Liver (tissue), 9 donors: ENCODE results near the gene PFKFB4. TPM values are rescaled to one million over a fixed set of nuclear protein-coding genes. Genes with fewer than 3 reads are reported as not detected.

ENCODE experiments used
- DNase-seq: peaks from one replicate; pipeline ENCODE4 v3.0.0-alpha.2; 2017; ENCODE audit warnings: low spot score
- H3K27ac ChIP-seq, 2 donors: one replicate each; pipeline ENCODE4 v1.7.0; 2013; ENCODE audit warnings: inconsistent platforms in 2 of 2, low read length in 2 of 2, control low read depth in 1 of 2, low read depth in 1 of 2, mild to moderate bottlenecking in 1 of 2
- H3K27me3 ChIP-seq, 4 donors: one replicate each; pipeline versions ENCODE4 v1.6.1 to v1.7.0; 2013; ENCODE audit warnings: low read length in 3 of 4, inconsistent platforms in 1 of 4, mild to moderate bottlenecking in 1 of 4, moderate library complexity in 1 of 4; ENCODE audit not compliant: control insufficient read depth in 4 of 4, insufficient read depth in 4 of 4
- H3K36me3 ChIP-seq, 4 donors: one replicate each; pipeline versions ENCODE4 v1.6.1 to v1.7.0; 2013; ENCODE audit warnings: low read length in 3 of 4, mild to moderate bottlenecking in 3 of 4, low read depth in 1 of 4, moderate library complexity in 1 of 4; ENCODE audit not compliant: control insufficient read depth in 4 of 4, insufficient read depth in 3 of 4
- H3K4me1 ChIP-seq, 4 donors: one replicate each; pipeline versions ENCODE4 v1.6.1 to v1.7.0; 2013; ENCODE audit warnings: low read length in 3 of 4, mild to moderate bottlenecking in 3 of 4, moderate library complexity in 1 of 4; ENCODE audit not compliant: control insufficient read depth in 4 of 4, insufficient read depth in 4 of 4
- H3K4me3 ChIP-seq, 3 donors: one replicate each; pipeline versions ENCODE4 v1.6.1 to v1.7.0; 2013; ENCODE audit warnings: low read length in 3 of 3, control low read depth in 1 of 3, low read depth in 1 of 3, mild to moderate bottlenecking in 1 of 3
- H3K9ac ChIP-seq, 2 donors: one replicate each; pipeline ENCODE4 v1.7.0; 2013; ENCODE audit warnings: low read length in 2 of 2, mild to moderate bottlenecking in 2 of 2, moderate library complexity in 2 of 2, control low read depth in 1 of 2, low read depth in 1 of 2
- H3K9me3 ChIP-seq, 4 donors: one replicate each; pipeline versions ENCODE4 v1.6.1 to v1.7.0; 2013; ENCODE audit warnings: low read length in 3 of 4; ENCODE audit not compliant: control insufficient read depth in 4 of 4
- EGR1 ChIP-seq, 2 donors: IDR thresholded peaks; 2 replicates each; pipeline ENCODE4 v1.6.1; 2016 to 2018; ENCODE audit warnings: antibody characterized with exemption in 2 of 2, low read depth in 2 of 2
- FOXA1 ChIP-seq: IDR thresholded peaks from 2 replicates; pipeline ENCODE4 v1.6.1; 2016; ENCODE audit warnings: antibody characterized with exemption
- GABPA ChIP-seq, 2 donors: IDR thresholded peaks in 1 of 2; conservative IDR thresholded peaks in 1 of 2; 2 replicates each; pipeline ENCODE4 v1.6.1; 2016; ENCODE audit warnings: antibody characterized with exemption in 2 of 2, mild to moderate bottlenecking in 1 of 2, moderate library complexity in 1 of 2
- HNF4A ChIP-seq, 2 donors: conservative IDR thresholded peaks; 2 replicates each; pipeline ENCODE4 v1.6.1; 2016; ENCODE audit warnings: antibody characterized with exemption in 2 of 2, mild to moderate bottlenecking in 2 of 2
- HNF4G ChIP-seq: IDR thresholded peaks from 2 replicates; pipeline ENCODE4 v1.6.1; 2016; ENCODE audit warnings: antibody characterized with exemption
- JUND ChIP-seq, 2 donors: IDR thresholded peaks; 2 replicates each; pipeline ENCODE4 v1.6.1; 2016; ENCODE audit warnings: antibody characterized with exemption in 2 of 2
- RAD21 ChIP-seq, 2 donors: IDR thresholded peaks; 2 replicates each; pipeline ENCODE4 v1.6.1; 2016; ENCODE audit warnings: antibody characterized with exemption in 2 of 2, mild to moderate bottlenecking in 2 of 2
- RXRA ChIP-seq, 2 donors: IDR thresholded peaks; 2 replicates each; pipeline ENCODE4 v1.6.1; 2017 to 2018; ENCODE audit warnings: antibody characterized with exemption in 2 of 2, mild to moderate bottlenecking in 1 of 2
- TAF1 ChIP-seq: conservative IDR thresholded peaks from 2 replicates; pipeline ENCODE4 v1.6.1; 2016; ENCODE audit warnings: antibody characterized with exemption, mild to moderate bottlenecking
- YY1 ChIP-seq: IDR thresholded peaks from 2 replicates; pipeline ENCODE4 v1.6.1; 2016; ENCODE audit warnings: antibody characterized with exemption, mild to moderate bottlenecking
- WGBS: extraction: QIAGEN DNeasy Blood & Tissue Kit; methylation state at CpG from one replicate; pipeline ENCODE4 v1.1.7; 2013; 5-methylcytosine and 5-hydroxymethylcytosine counted together
- polyA plus RNA-seq, 2 donors: library from polyadenylated mRNA; stranded (reverse) in 1 of 2; unstranded in 1 of 2; fragments of 200-250 nt in 1 of 2; fragments of >200 nt in 1 of 2; fragmentation: Nextera tagmentation in 1 of 2; extraction: Ambion mirVana in 1 of 2; gene quantifications; one replicate each; pipeline versions ENCODE4 v1.2.1 to v1.2.3, GENCODE V29; 2013 to 2015
- total RNA-seq, 2 donors: library from RNA; depleted of rRNA; stranded (reverse); fragments of >200 nt; gene quantifications; one replicate each; pipeline ENCODE4 v1.2.3, GENCODE V29; 2014
- TF ChIP-seq, protein P1 (sequence below): fragments of 150-350 bp; IDR thresholded peaks from 2 replicates; pipeline ENCODE4 v1.5.1; 2017; ENCODE audit warnings: improper control_type of control experiment, low read depth, low read length; ENCODE audit not compliant: missing input control
- TF ChIP-seq, protein P2 (sequence below): IDR thresholded peaks from 2 replicates; pipeline ENCODE4 v1.6.1; 2016; ENCODE audit warnings: antibody characterized with exemption
- TF ChIP-seq, protein P3 (sequence below): IDR thresholded peaks from 2 replicates; pipeline ENCODE4 v1.6.1; 2016; ENCODE audit warnings: antibody characterized with exemption
- TF ChIP-seq, protein P4 (sequence below): IDR thresholded peaks from 2 replicates; pipeline ENCODE4 v1.6.1; 2016; ENCODE audit warnings: antibody characterized with exemption, mild to moderate bottlenecking
- TF ChIP-seq, protein P5 (sequence below): IDR thresholded peaks from 2 replicates; pipeline ENCODE4 v1.6.1; 2016; ENCODE audit warnings: antibody characterized with exemption
- donor health status: healthy.
- donor health status: healthy.
- donor health status: healthy.
- donor health status: healthy.
- donor health status: healthy.

PFKFB4 gene
- total and polyA plus RNA-seq, 4 donors, result 0.46 to 5.3 (median 1.7) TPM

DNA sequence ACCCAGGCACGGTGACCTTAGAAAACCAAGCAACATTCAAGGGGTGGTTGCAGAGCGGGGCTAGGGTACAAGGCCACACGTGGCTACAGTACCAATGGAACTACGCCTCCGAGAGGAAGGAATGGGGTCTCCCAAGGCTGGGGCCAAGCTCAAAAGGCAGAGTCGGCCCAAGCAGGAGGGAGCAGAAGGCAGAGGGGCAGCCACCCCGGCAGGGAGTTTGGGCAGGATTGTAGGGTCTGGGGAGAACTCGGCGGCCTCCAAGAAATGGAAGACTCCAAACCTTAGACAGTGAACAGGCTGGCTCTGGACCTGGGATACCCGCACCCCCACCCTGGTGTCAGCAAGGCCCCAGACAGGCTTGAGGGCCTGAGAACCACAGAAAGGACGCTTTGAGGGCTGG lies 81.4 kb downstream of the PFKFB4 start:
- H3K4me3 ChIP-seq, result no peak overlapping the region
- no peaks in the 10 kb centered on the region for H3K27me3 ChIP-seq
- H3K9ac ChIP-seq, result no peak overlapping the region
- TF ChIP-seq EGR1 (IDR thresholded peaks at IDR 0.05; ENCODE audit: low read depth in 2 of 2) (no peak), YY1 (no peak), TAF1 (no peak), HNF4G (no peak), FOXA1 (no peak), HNF4A (conservative IDR thresholded peaks at IDR 0.05) (no peak), RXRA (IDR thresholded peaks at IDR 0.05) (no peak), RAD21 (IDR thresholded peaks at IDR 0.05) (no peak), GABPA (IDR thresholded peaks at IDR 0.05 in 1 of 2, conservative IDR thresholded peaks at IDR 0.05 in 1 of 2) (no peak)
- TF ChIP-seq, protein P1, sequence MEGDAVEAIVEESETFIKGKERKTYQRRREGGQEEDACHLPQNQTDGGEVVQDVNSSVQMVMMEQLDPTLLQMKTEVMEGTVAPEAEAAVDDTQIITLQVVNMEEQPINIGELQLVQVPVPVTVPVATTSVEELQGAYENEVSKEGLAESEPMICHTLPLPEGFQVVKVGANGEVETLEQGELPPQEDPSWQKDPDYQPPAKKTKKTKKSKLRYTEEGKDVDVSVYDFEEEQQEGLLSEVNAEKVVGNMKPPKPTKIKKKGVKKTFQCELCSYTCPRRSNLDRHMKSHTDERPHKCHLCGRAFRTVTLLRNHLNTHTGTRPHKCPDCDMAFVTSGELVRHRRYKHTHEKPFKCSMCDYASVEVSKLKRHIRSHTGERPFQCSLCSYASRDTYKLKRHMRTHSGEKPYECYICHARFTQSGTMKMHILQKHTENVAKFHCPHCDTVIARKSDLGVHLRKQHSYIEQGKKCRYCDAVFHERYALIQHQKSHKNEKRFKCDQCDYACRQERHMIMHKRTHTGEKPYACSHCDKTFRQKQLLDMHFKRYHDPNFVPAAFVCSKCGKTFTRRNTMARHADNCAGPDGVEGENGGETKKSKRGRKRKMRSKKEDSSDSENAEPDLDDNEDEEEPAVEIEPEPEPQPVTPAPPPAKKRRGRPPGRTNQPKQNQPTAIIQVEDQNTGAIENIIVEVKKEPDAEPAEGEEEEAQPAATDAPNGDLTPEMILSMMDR, result no peak
- TF ChIP-seq, protein P2, sequence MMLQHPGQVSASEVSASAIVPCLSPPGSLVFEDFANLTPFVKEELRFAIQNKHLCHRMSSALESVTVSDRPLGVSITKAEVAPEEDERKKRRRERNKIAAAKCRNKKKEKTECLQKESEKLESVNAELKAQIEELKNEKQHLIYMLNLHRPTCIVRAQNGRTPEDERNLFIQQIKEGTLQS, result no peak
- TF ChIP-seq, protein P3, sequence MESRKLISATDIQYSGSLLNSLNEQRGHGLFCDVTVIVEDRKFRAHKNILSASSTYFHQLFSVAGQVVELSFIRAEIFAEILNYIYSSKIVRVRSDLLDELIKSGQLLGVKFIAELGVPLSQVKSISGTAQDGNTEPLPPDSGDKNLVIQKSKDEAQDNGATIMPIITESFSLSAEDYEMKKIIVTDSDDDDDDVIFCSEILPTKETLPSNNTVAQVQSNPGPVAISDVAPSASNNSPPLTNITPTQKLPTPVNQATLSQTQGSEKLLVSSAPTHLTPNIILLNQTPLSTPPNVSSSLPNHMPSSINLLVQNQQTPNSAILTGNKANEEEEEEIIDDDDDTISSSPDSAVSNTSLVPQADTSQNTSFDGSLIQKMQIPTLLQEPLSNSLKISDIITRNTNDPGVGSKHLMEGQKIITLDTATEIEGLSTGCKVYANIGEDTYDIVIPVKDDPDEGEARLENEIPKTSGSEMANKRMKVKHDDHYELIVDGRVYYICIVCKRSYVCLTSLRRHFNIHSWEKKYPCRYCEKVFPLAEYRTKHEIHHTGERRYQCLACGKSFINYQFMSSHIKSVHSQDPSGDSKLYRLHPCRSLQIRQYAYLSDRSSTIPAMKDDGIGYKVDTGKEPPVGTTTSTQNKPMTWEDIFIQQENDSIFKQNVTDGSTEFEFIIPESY, result no peak
- TF ChIP-seq, protein P4, sequence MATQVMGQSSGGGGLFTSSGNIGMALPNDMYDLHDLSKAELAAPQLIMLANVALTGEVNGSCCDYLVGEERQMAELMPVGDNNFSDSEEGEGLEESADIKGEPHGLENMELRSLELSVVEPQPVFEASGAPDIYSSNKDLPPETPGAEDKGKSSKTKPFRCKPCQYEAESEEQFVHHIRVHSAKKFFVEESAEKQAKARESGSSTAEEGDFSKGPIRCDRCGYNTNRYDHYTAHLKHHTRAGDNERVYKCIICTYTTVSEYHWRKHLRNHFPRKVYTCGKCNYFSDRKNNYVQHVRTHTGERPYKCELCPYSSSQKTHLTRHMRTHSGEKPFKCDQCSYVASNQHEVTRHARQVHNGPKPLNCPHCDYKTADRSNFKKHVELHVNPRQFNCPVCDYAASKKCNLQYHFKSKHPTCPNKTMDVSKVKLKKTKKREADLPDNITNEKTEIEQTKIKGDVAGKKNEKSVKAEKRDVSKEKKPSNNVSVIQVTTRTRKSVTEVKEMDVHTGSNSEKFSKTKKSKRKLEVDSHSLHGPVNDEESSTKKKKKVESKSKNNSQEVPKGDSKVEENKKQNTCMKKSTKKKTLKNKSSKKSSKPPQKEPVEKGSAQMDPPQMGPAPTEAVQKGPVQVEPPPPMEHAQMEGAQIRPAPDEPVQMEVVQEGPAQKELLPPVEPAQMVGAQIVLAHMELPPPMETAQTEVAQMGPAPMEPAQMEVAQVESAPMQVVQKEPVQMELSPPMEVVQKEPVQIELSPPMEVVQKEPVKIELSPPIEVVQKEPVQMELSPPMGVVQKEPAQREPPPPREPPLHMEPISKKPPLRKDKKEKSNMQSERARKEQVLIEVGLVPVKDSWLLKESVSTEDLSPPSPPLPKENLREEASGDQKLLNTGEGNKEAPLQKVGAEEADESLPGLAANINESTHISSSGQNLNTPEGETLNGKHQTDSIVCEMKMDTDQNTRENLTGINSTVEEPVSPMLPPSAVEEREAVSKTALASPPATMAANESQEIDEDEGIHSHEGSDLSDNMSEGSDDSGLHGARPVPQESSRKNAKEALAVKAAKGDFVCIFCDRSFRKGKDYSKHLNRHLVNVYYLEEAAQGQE, result no peak
- no peak for DNase-seq
- WGBS, result 93% methylated on average over 11 of the region's 11 CpGs
- H3K9me3 ChIP-seq, result no peaks in the 10 kb centered on the region
- H3K4me1 ChIP-seq, result peaks cover 9 to 21% (median 17%) of the 10 kb centered on the region in 4 donors
- H3K27ac ChIP-seq, result no peak overlapping the region
- no peaks in the 10 kb centered on the region for H3K36me3 ChIP-seq

DNA sequence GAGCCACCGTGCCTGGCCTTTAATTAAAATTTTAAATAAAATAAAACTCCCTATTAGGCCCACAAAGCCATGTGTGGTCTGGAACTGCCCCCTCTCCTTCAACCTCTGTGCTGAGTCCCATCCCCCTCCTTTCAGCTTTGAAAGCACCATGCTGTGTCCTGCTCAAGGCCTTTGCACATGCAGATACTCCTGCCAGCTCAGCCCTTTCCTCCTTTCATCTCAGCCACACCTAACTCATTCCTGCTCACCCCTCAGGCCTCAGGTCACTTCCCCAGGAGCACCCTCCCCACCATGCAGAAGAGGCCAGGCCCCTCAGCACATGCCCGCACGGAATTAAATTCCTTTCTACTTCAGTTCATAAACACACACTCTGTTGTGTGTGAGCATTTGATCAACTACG lies 82.0 kb downstream of the PFKFB4 start:
- Histone ChIP-seq H3K36me3 (no peaks in the 10 kb centered on the region), H3K4me3 (no peak overlapping the region), H3K27me3 (no peaks in the 10 kb centered on the region), H3K4me1 (peaks cover 11 to 27% (median 22%) of the 10 kb centered on the region in 4 donors), H3K9ac (no peak overlapping the region), H3K27ac (no peak overlapping the region), H3K9me3 (no peaks in the 10 kb centered on the region)
- DNase-seq, result no peak
- 88% methylated on average over 4 of the region's 4 CpGs for WGBS
- TF ChIP-seq, protein P1, result no peak
- TF ChIP-seq JUND (IDR thresholded peaks at IDR 0.05) (no peak), HNF4A (conservative IDR thresholded peaks at IDR 0.05) (no peak), EGR1 (IDR thresholded peaks at IDR 0.05; ENCODE audit: low read depth in 2 of 2) (no peak), FOXA1 (no peak), RXRA (IDR thresholded peaks at IDR 0.05) (no peak)
- TF ChIP-seq, protein P4, result no peak
- TF ChIP-seq, protein P5, sequence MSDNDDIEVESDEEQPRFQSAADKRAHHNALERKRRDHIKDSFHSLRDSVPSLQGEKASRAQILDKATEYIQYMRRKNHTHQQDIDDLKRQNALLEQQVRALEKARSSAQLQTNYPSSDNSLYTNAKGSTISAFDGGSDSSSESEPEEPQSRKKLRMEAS, result no peak
- TF ChIP-seq, protein P3, result no peak
